Upper lobe of left lung (tissue), 4 donors: ENCODE measurements around the gene DMD.

Experiments used
- CTCF ChIP-seq, 6 experiments: fragments of 450-650 bp in 4 of 6; fragments of 200-600 bp in 2 of 6; sonication (generic) in 2 of 6; IDR thresholded peaks; one replicate each; pipeline ENCODE4 v1.5.1; 2016 to 2019; ENCODE audit warnings: antibody characterized with exemption in 6 of 6
- EP300 ChIP-seq, 4 donors: sonication (generic); formaldehyde crosslinking; IDR thresholded peaks; one replicate each; pipeline ENCODE4 v1.5.1; 2017; ENCODE audit warnings: antibody characterized with exemption in 4 of 4, control low read depth in 2 of 4
- POLR2A ChIP-seq, 4 donors: fragments of 450-650 bp; IDR thresholded peaks; one replicate each; pipeline ENCODE4 v1.5.1; 2016 to 2017; ENCODE audit warnings: antibody characterized with exemption in 4 of 4, mild to moderate bottlenecking in 2 of 4
- POLR2AphosphoS5 ChIP-seq, 2 donors: sonication (generic); formaldehyde crosslinking; IDR thresholded peaks; one replicate each; pipeline ENCODE4 v1.5.1; 2017; ENCODE audit warnings: antibody characterized with exemption in 2 of 2

GRCh38 chrX:31209005-31209628 is 2002.2 kb downstream of the DMD start:
- TF ChIP-seq CTCF (IDR thresholded peaks at IDR 0.05) (no peak), POLR2A (IDR thresholded peaks at IDR 0.05) (no peak), EP300 (IDR thresholded peaks at IDR 0.05) (no peak), POLR2AphosphoS5 (IDR thresholded peaks at IDR 0.05) (no peak)
